ENCODE results near the gene PDZD7.

The PDZD7 gene

DNA sequence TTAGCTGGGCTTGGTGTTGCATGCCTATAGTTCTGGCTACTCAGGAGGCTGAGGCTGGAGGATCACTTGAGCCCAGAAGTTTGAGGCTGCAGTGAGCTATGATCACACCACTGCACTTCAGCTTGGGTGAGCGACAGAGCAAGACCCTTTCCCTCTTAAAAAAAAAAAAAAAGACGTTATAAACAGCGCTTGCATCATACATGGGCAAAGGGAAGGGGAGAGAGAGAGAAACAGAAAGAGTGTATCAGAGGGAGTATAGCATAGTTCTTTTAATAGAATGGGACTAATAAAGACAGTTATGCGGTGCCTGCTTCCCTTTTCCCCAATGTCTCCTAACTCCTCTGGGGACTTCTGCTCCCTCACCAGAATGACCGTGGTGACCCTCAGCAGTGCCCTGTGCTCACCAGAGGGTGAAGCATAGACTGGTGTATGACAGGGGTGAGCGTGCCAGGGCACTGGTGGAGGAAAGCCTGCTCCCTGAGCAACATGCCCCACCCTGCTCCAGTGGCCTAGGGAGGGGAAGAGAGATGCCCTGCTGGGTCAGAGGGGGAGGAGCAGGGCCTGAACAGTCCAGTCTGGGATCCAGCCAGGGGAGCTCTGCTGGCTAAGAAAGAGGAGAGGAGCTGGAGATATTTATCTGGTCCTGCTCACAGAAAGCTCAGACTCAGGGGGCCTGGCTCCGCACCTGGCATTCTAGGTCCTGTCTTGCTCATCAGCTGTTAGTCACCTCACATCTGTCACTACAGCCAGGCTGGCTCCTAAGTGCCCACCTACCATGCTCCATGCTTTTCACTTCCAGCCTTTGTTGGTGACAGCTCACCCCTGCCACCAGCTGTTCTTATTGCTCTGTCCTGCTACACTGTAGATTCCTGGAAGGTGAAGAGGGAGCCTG is 2.2 kb downstream of the PDZD7 start:
- Histone ChIP-seq H3K36me3 (ENCODE audit: control insufficient read depth, insufficient read depth, low read length) (no peaks in the 10 kb centered on the region), H3K4me1 (ENCODE audit: control insufficient read depth, insufficient read depth, low read length) (peaks cover 43% of the 10 kb centered on the region), H3K9me3 (ENCODE audit: control insufficient read depth, insufficient read depth, low read depth, low read length) (no peaks in the 10 kb centered on the region), H3K9ac (ENCODE audit: low read length) (no peak overlapping the region), H3K27ac (ENCODE audit: low read depth, low read length) (no peak overlapping the region), H3K4me3 (ENCODE audit: low read depth, low read length) (no peak overlapping the region), H3K27me3 (ENCODE audit: control insufficient read depth, insufficient read depth, low read length) (peaks cover 38% of the 10 kb centered on the region)

DNA sequence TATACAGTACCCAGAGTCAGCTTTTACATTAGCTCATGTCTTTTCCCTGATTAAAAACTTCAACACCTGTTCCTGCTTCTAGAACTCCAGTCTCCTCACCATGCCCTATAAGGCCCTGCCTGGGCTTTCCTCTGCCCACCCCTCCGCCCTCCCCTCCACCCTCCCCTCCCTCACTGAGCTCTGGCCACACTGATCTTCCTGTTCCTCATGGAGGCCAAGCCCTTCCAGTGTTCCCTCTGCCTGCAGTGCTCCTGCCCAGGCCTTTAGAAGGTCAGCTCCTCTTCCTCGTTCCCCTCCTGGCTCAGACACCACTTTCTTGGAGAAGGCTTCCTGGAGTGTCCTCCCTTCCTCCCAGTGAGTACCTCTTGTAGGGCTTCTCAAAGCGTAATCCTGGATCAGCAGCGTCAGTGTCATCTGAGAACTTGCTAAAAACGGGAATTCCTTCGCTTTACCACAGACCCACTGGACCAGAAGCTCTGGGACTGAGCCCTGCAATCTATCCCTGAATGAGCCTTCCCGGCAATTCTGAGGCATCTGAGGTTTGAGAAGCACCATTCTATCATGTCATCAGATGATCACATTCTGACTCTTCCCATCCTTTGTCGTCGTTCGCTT is 3.7 kb downstream of the PDZD7 start:
- H3K4me3 ChIP-seq (ENCODE audit: low read depth, low read length): no peak overlapping the region
- H3K9ac ChIP-seq (ENCODE audit: low read length): no peak overlapping the region
- H3K4me1 ChIP-seq (ENCODE audit: control insufficient read depth, insufficient read depth, low read length): peaks cover 33% of the 10 kb centered on the region

DNA sequence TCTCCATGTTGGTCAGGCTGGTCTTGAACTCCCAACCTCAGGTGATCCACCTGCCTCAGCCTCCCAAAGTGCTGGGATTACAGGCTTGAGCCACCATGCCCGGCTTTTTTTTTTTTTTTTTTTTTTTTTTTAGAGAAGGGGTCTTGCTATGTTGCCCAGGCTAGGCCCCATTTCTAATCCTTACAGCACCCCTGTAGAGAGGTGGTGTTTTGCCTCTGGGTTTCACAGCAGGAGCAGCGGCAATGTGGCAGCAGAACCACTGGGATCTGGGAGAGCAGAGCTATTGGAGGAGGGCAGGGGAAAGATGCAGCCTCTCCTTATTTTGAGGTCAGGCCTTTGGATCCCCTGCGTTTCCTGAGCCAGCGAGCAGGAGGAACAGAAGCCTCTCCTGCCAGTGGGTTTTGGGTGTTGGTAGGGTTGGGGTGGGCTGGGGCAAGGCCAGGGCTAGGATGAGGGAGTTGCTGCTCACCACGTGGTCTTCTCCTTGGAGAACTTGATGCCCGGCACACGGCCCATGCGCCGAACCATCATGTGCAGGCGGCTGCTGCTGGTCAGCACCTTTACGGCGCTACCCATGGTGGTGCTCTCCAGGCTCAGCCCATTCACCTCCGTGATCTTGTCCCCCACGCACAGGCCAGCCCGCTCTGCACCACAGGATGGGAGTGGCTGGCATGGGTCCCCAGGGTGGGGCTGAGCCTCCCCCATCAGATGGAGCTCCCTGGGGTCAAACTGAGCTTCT is 7.8 kb downstream of the PDZD7 start:
- Histone ChIP-seq H3K27ac (ENCODE audit: low read depth, low read length) (no peak overlapping the region), H3K9ac (ENCODE audit: low read length) (no peak overlapping the region), H3K36me3 (ENCODE audit: control insufficient read depth, insufficient read depth, low read length) (no peaks in the 10 kb centered on the region), H3K9me3 (ENCODE audit: control insufficient read depth, insufficient read depth, low read depth, low read length) (no peaks in the 10 kb centered on the region), H3K27me3 (ENCODE audit: control insufficient read depth, insufficient read depth, low read length) (peaks cover 19% of the 10 kb centered on the region), H3K4me1 (ENCODE audit: control insufficient read depth, insufficient read depth, low read length) (peaks cover 19% of the 10 kb centered on the region; the same call in 1 of the 2 replicates), H3K4me3 (ENCODE audit: low read depth, low read length) (no peak overlapping the region)

More for the DNA sequence above, 3.7 kb downstream of the PDZD7 start:
- peaks cover 26% of the 10 kb centered on the region for H3K27me3 ChIP-seq (ENCODE audit: control insufficient read depth, insufficient read depth, low read length)
- H3K27ac ChIP-seq (ENCODE audit: low read depth, low read length): no peak overlapping the region
- H3K36me3 ChIP-seq (ENCODE audit: control insufficient read depth, insufficient read depth, low read length): no peaks in the 10 kb centered on the region
- H3K9me3 ChIP-seq (ENCODE audit: control insufficient read depth, insufficient read depth, low read depth, low read length): no peaks in the 10 kb centered on the region

DNA sequence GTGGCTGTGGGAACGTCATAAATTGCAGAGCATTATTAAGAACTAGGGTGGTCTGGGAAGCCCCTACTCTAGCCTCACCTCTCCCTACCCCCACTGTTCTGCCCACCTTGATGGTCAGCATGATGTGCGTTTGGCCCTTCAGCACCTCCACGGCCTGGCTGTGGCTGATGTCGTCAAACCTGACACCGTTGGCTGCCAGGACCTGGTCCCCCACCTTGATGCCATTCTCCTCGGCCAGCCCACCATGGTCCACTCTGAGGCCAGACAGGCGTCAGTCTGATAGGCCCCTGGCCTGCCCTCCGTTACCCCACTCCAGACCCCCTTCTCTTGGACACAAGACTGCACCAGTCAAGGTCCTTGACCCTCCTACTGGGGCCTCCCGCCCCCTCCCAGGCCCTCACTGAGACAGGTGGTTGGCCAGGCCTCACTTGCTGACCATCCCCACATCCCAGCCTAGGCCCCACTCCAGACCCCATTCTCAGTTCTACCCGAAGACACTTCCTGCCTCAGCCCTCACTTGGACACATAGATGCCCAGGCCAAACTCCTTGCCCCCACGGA is 9.2 kb downstream of the PDZD7 start:
- Histone ChIP-seq H3K27me3 (ENCODE audit: control insufficient read depth, insufficient read depth, low read length) (peaks cover 32% of the 10 kb centered on the region), H3K27ac (ENCODE audit: low read depth, low read length) (no peak overlapping the region), H3K9me3 (ENCODE audit: control insufficient read depth, insufficient read depth, low read depth, low read length) (no peaks in the 10 kb centered on the region), H3K9ac (ENCODE audit: low read length) (no peak overlapping the region), H3K4me3 (ENCODE audit: low read depth, low read length) (no peak overlapping the region), H3K36me3 (ENCODE audit: control insufficient read depth, insufficient read depth, low read length) (no peaks in the 10 kb centered on the region), H3K4me1 (ENCODE audit: control insufficient read depth, insufficient read depth, low read length) (peaks cover 12% of the 10 kb centered on the region; the same call in 1 of the 2 replicates)

DNA sequence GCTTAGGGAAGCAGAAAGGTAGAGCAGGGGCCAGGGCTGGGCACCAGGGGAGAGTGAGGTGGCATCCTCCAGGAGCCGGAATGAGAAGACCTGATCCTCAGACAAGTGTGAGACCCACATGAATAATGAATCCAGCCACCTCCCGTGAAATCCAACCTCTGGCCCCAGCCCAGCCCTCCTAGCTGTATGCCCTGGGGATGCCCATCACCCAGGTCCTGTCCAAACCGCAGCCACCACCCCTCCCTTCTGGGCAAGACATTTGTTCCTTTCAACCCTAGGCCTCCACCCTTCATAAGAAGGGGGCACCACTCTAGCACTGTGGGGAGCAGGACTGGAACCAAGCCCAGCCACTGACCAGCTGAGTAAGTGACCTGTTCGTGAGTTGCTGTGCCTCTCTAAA is 9.7 kb downstream of the PDZD7 start:
- no peak overlapping the region for H3K9ac ChIP-seq (ENCODE audit: low read length)
- no peak overlapping the region for H3K27ac ChIP-seq (ENCODE audit: low read depth, low read length)

DNA sequence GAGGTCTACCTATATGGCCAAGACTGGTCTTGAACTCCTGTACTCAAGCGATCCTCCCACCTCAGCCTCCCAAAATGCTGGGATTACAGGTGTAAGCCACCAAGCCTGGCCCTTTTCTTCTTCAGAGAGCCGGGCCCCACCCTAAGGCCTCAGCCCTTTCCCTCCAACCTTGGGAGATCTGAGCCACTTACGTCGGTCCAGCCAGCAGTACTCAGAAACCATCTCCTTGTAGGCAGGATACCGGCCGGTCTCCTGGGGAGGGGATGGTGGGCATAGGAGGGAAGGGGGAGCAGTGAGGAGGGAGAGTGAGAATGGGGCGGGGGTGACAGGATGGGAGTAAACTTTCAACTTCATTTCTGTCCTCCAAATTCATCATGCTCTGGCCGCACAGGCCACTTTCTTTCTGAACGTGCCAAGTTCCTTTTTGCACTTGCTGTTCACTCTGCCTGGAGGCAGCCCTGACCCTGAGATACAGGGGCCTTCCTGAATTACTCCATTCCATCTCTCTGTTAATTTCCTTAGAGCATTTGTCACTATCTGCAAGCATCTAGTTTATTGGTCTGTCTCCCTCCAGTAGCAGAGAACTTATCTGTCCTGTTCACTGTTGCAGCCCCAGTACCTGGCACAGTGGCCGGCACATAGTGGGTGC is 10.4 kb downstream of the PDZD7 start:
- Histone ChIP-seq H3K27me3 (ENCODE audit: control insufficient read depth, insufficient read depth, low read length) (peaks cover 41% of the 10 kb centered on the region), H3K4me1 (ENCODE audit: control insufficient read depth, insufficient read depth, low read length) (peaks cover 12% of the 10 kb centered on the region; the same call in 1 of the 2 replicates), H3K36me3 (ENCODE audit: control insufficient read depth, insufficient read depth, low read length) (no peaks in the 10 kb centered on the region), H3K27ac (ENCODE audit: low read depth, low read length) (no peak overlapping the region), H3K9me3 (ENCODE audit: control insufficient read depth, insufficient read depth, low read depth, low read length) (no peaks in the 10 kb centered on the region), H3K4me3 (ENCODE audit: low read depth, low read length) (no peak overlapping the region), H3K9ac (ENCODE audit: low read length) (no peak overlapping the region)

More for the DNA sequence above, 9.7 kb downstream of the PDZD7 start:
- Histone ChIP-seq H3K9me3 (ENCODE audit: control insufficient read depth, insufficient read depth, low read depth, low read length) (no peaks in the 10 kb centered on the region), H3K4me3 (ENCODE audit: low read depth, low read length) (no peak overlapping the region), H3K27me3 (ENCODE audit: control insufficient read depth, insufficient read depth, low read length) (peaks cover 38% of the 10 kb centered on the region), H3K36me3 (ENCODE audit: control insufficient read depth, insufficient read depth, low read length) (no peaks in the 10 kb centered on the region), H3K4me1 (ENCODE audit: control insufficient read depth, insufficient read depth, low read length) (peaks cover 12% of the 10 kb centered on the region; the same call in 1 of the 2 replicates)

DNA sequence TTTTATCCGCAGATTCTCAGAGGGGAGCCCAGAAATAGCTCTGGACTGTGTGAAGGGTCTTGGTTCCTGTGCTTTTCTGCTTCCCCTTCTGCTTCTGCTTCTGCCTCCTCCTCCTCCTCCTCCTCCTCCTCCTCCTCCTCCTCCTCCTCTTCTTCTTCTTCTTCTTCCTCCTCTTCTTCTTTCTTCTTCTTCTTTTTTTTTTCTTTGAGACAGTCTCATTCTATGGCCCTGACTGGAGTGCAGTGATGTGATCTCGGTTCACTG is 11.6 kb downstream of the PDZD7 start:
- H3K36me3 ChIP-seq (ENCODE audit: control insufficient read depth, insufficient read depth, low read length): no peaks in the 10 kb centered on the region
- H3K4me3 ChIP-seq (ENCODE audit: low read depth, low read length): peak overlapping the region; percentile 59
- H3K4me1 ChIP-seq (ENCODE audit: control insufficient read depth, insufficient read depth, low read length): peaks cover 12% of the 10 kb centered on the region; the same call in 1 of the 2 replicates
- no peak overlapping the region for H3K27ac ChIP-seq (ENCODE audit: low read depth, low read length)
- H3K27me3 ChIP-seq (ENCODE audit: control insufficient read depth, insufficient read depth, low read length): peaks cover 52% of the 10 kb centered on the region
- no peaks in the 10 kb centered on the region for H3K9me3 ChIP-seq (ENCODE audit: control insufficient read depth, insufficient read depth, low read depth, low read length)
- H3K9ac ChIP-seq (ENCODE audit: low read length): no peak overlapping the region

DNA sequence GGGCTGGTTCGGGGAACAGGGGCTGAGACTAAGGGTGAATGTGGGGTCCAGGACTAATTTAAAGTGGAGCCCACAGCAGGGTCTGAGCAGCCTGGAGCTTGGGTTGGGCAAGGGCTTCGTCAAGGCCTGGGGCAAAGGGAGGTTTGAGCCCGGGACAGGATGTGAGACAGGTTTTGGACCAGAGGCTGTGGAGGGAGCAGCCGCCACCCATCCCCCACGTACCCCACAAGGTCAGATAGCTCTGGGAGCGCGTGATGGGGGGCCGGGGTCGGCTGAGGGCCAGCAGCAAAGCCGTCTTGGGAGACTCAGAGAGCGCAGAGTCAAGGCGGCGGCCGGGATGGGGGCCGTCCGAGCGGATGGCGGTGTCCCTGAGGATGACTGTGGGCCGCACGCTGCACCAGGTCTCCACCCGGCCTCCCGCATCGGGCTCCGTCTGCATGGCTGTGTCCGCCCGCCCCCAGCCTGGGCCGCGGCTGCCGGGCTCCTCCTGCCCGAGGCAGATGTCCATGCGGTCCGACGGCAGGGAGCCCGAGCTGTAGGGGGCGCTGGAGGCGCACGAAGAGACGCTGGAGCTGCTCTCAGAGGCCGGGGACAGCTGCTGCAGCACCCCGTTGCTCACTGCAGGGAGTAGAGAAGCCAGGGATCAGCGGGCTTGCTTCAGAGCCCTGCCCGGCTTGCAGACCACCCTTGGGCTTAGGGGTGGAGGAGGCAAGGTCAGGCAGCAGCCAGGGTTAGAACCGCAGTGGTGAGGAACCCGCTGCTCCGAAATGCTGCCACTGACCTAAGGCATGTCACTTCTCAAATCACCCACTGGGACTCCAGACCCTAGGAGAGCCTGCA is 12.1 kb downstream of the PDZD7 start:
- peaks cover 12% of the 10 kb centered on the region; the same call in 1 of the 2 replicates for H3K4me1 ChIP-seq (ENCODE audit: control insufficient read depth, insufficient read depth, low read length)
- H3K9me3 ChIP-seq (ENCODE audit: control insufficient read depth, insufficient read depth, low read depth, low read length): no peaks in the 10 kb centered on the region
- no peaks in the 10 kb centered on the region for H3K36me3 ChIP-seq (ENCODE audit: control insufficient read depth, insufficient read depth, low read length)
- peak overlapping the region; percentile 59 for H3K4me3 ChIP-seq (ENCODE audit: low read depth, low read length)
- H3K27me3 ChIP-seq (ENCODE audit: control insufficient read depth, insufficient read depth, low read length): peaks cover 52% of the 10 kb centered on the region
- no peak overlapping the region for H3K9ac ChIP-seq (ENCODE audit: low read length)
- no peak overlapping the region for H3K27ac ChIP-seq (ENCODE audit: low read depth, low read length)

DNA sequence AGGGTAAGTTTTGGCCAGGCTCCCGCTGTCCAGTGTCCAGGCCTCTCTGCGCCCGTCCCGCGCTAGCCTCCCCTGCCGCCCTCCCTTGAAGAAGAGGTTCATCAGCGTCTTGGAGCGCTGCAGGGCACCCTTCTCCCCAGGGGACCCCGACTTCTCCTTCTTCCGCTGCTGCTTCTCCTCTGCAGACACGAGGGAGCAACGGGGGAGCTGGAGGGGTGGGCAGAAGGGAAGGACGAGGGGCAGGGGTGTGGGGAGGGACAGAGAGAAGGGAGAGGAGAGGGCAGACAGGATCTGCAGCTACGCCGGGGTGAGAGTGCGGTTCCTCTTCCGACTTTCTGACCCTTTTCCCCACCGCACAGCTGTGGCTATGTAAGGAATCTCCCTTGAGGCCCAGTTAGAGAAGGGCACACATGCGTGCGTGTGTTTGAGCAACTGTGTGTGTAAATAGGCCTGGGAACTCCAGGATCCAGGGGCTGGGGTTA is 12.8 kb downstream of the PDZD7 start:
- H3K4me1 ChIP-seq (ENCODE audit: control insufficient read depth, insufficient read depth, low read length): peaks cover 15% of the 10 kb centered on the region; the same call in 1 of the 2 replicates
- peak overlapping the region; percentile 59 for H3K4me3 ChIP-seq (ENCODE audit: low read depth, low read length)
- H3K27ac ChIP-seq (ENCODE audit: low read depth, low read length): no peak overlapping the region
- H3K9ac ChIP-seq (ENCODE audit: low read length): no peak overlapping the region
- H3K36me3 ChIP-seq (ENCODE audit: control insufficient read depth, insufficient read depth, low read length): no peaks in the 10 kb centered on the region
- peaks cover 52% of the 10 kb centered on the region for H3K27me3 ChIP-seq (ENCODE audit: control insufficient read depth, insufficient read depth, low read length)
- no peaks in the 10 kb centered on the region for H3K9me3 ChIP-seq (ENCODE audit: control insufficient read depth, insufficient read depth, low read depth, low read length)

DNA sequence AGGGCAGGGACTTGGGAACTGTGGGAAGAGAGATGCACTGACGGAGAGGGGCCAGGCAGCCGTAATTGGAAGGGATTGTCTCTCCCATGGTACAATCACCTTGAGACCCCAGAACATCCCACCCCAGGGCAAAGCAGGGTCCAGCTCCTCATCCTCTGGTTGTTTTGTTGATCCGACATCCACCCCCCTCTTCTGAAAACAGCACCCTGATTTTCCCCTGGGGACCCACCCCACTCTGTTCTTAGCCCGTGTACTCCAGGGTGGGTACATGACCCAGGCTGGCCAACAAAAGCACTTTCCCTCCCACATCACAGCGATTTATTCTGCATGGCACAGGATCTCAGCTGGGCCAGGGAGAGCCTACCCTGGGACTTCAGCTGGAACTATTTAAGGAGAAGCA is 14.1 kb downstream of the PDZD7 start:
- Histone ChIP-seq H3K9me3 (ENCODE audit: control insufficient read depth, insufficient read depth, low read depth, low read length) (no peaks in the 10 kb centered on the region), H3K36me3 (ENCODE audit: control insufficient read depth, insufficient read depth, low read length) (no peaks in the 10 kb centered on the region), H3K27me3 (ENCODE audit: control insufficient read depth, insufficient read depth, low read length) (peaks cover 52% of the 10 kb centered on the region), H3K9ac (ENCODE audit: low read length) (no peak overlapping the region), H3K27ac (ENCODE audit: low read depth, low read length) (no peak overlapping the region), H3K4me3 (ENCODE audit: low read depth, low read length) (no peak overlapping the region), H3K4me1 (ENCODE audit: control insufficient read depth, insufficient read depth, low read length) (peaks cover 20% of the 10 kb centered on the region)

Data from HUES6 (cell line).